ENCODE measurements around the gene SLC26A5. TPM values are rescaled to one million over a fixed set of nuclear protein-coding genes. Genes with fewer than 3 reads are reported as not detected.

SLC26A5 gene
- total RNA-seq, 6 donors from 2014 or later, result 0.88 to 3.2 (median 1.5) TPM

GRCh38 chr7:103344453-103345149, 101.4 kb downstream of the SLC26A5 start, which contains the start of gene DNAJC2:
DNAJC2 (minus strand) TSS chr7:103344767; CDS start chr7:103344622, 145 bp downstream.
- Histone ChIP-seq H3K9me3 (no peaks in the 10 kb centered on the region), H3K4me3 (peak within 1 kb of the TSS; percentile 84 to 98 (median 96)), H3K4me1 (peaks cover 43 to 57% (median 48%) of the 10 kb centered on the region in 4 donors), H3K36me3 (peaks cover 0 to 25% (median 13%) of the 10 kb centered on the region in 4 donors), H3K27ac (peak within 1 kb of the TSS; percentile 84 to 92 (median 90)), H3K27me3 (no peaks in the 10 kb centered on the region)
- TF ChIP-seq EP300 (IDR thresholded peaks at IDR 0.05), result no peak
- peak in 1 of 6 experiments; percentile 8 for TF ChIP-seq CTCF (IDR thresholded peaks at IDR 0.05)
- TF ChIP-seq POLR2AphosphoS5 (IDR thresholded peaks at IDR 0.05), result peak; percentile 86 to 87
- TF ChIP-seq POLR2A (IDR thresholded peaks at IDR 0.05), result peak; percentile 4 to 76 (median 55)
- DNase-seq, result peak; percentile 90 to 91
- WGBS, 2 donors, result 9 to 16% methylated on average over 23 to 42 of the region's 43 CpGs
- peak; percentile 96 to 97 for ATAC-seq (ENCODE audit: low FRiP score in 2 of 2)

- peaks cover 36 to 50% (median 41%) of the 10 kb centered on the region in 4 donors for H3K4me1 ChIP-seq
- TF ChIP-seq POLR2A (IDR thresholded peaks at IDR 0.05) (no peak), POLR2AphosphoS5 (IDR thresholded peaks at IDR 0.05) (no peak), CTCF (IDR thresholded peaks at IDR 0.05) (no peak), EP300 (IDR thresholded peaks at IDR 0.05) (no peak)
- peak overlapping the region; percentile 84 to 92 (median 90) for H3K27ac ChIP-seq
- ATAC-seq (ENCODE audit: low FRiP score in 2 of 2), result peak; percentile 39 to 60
- DNase-seq, result peak in 1 of 2 donors; percentile 54
- H3K27me3 ChIP-seq, result no peaks in the 10 kb centered on the region
- peak overlapping the region; percentile 84 to 98 (median 96) for H3K4me3 ChIP-seq
- 2% methylated on average over 23 to 26 of the region's 26 CpGs for WGBS, 2 donors
- no peaks in the 10 kb centered on the region for H3K9me3 ChIP-seq
- peaks cover 0 to 32% (median 14%) of the 10 kb centered on the region in 4 donors for H3K36me3 ChIP-seq
Measured at GRCh38 chr7:103343758-103344452, 102.1 kb downstream of the SLC26A5 start.

DNA sequence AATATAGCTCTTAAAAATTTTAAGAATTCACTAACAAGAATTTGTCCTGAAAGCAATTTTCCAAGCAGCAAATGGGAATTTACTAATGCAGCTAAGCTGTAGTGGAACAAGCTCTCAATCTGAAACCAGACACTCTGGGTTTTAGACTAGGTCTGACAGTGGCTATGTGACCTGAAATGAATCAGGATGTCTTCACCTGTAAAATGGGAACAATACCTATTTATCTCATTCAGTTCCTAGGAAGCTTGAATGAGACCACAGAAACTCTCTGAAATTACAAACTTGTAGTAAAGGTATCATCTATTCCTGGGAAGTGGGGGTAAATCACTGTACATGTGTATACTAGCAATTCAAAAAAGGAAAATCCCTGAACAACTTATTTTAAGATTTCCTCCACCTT, 102.7 kb downstream of the SLC26A5 start:
- Histone ChIP-seq H3K9me3 (no peaks in the 10 kb centered on the region), H3K4me1 (peaks cover 30 to 45% (median 35%) of the 10 kb centered on the region in 4 donors), H3K27me3 (no peaks in the 10 kb centered on the region), H3K27ac (peak overlapping the region in 2 of 4 donors; percentile 89 to 92), H3K36me3 (peaks cover 0 to 38% (median 17%) of the 10 kb centered on the region in 4 donors), H3K4me3 (peak overlapping the region in 3 of 4 donors; percentile 84 to 98 (median 96))
- TF ChIP-seq POLR2A (IDR thresholded peaks at IDR 0.05), result no peak
- TF ChIP-seq EP300 (IDR thresholded peaks at IDR 0.05), result no peak
- TF ChIP-seq POLR2AphosphoS5 (IDR thresholded peaks at IDR 0.05), result no peak
- TF ChIP-seq CTCF (IDR thresholded peaks at IDR 0.05), result no peak
- DNase-seq (no peak), ATAC-seq (ENCODE audit: low FRiP score in 2 of 2) (no peak)

- Histone ChIP-seq H3K27ac (no peak overlapping the region), H3K4me1 (peaks cover 26 to 32% (median 30%) of the 10 kb centered on the region in 4 donors), H3K27me3 (no peaks in the 10 kb centered on the region), H3K36me3 (peaks cover 7 to 55% (median 32%) of the 10 kb centered on the region in 4 donors), H3K9me3 (no peaks in the 10 kb centered on the region), H3K4me3 (no peak overlapping the region)
- DNase-seq (no peak), ATAC-seq (ENCODE audit: low FRiP score in 2 of 2) (no peak)
- TF ChIP-seq POLR2AphosphoS5 (IDR thresholded peaks at IDR 0.05) (no peak), POLR2A (IDR thresholded peaks at IDR 0.05) (no peak), EP300 (IDR thresholded peaks at IDR 0.05) (no peak), CTCF (IDR thresholded peaks at IDR 0.05) (no peak)
- 58 to 71% methylated on average over 2 of the region's 2 CpGs for WGBS, 2 donors
Measured at GRCh38 chr7:103341466-103341865, 104.5 kb downstream of the SLC26A5 start.

All from upper lobe of left lung (tissue), 6 donors.